Activated CD8-positive, alpha-beta memory T cell treated with anti-CD3 and anti-CD28 coated beads, Interleukin-2, amount 50 U/mL, for 24 hours (primary cell): ENCODE measurements around the gene MAML3.

Experiments used
- DNase-seq: peaks from one replicate; pipeline ENCODE4 v3.0.0-alpha.2; 2020; ENCODE audit errors: extremely low read depth

The MAML3 gene

GRCh38 chr4:140126261-140126660, 27.7 kb downstream of the MAML3 start:
- no peak for DNase-seq

DNA sequence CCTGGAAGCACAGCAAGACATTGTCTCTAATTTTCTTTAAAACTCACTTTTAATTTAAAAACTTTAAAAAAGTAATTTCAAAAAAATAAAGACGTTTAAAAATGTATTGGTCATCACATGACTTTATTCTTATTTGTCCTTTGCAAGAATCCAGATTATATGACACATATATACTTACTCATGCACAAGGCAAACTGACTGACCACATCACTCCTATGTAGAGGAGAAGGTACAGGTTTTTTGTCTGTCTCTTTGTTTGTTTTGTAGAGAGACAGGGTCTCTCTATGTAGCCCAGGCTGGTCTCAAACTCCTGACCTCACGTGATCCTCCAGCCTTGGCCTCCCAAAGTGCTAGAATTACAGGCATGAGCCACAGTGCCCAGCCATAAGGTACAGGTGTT, 28.6 kb downstream of the MAML3 start:
- no peak for DNase-seq

- no peak for DNase-seq
These were observed 30.2 kb downstream of the MAML3 start for GRCh38 chr4:140123666-140124377.

GRCh38 chr4:140122891-140123290, 31.1 kb downstream of the MAML3 start:
- DNase-seq: no peak

- DNase-seq: no peak
These were observed 32.3 kb downstream of the MAML3 start for GRCh38 chr4:140121646-140122045.

DNA sequence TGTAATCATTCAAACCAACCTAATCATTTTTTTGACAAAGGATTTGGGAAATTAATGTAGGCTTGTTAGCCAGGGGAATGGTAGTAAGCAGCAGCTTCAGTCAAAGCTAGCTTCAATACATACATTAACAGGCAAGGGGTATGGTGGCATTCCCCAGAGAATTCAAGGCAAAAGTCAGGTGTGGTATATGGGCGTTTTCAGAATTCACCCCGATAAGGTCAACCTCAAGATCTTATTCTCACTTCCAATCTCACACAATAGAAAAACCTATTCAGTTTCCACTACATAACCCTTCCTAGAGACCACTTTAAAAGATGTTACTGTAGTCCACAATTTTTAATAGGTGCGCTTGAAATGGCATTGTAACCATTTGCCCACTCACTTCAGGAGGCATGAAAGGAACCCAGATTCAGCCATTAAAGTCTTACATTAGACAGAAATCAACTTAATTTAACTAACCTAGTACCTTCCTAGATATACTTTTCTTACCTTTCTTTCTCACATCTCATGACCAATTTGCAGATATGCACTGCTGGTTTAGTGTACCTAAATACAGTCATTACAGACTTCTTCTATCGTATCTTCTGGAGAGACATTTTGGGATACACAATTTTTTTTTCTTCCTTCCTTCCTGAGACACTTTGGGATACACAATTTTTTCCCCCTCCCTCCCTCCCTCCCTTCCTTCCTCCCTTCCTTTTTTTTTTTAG, 34.9 kb downstream of the MAML3 start:
- no peak for DNase-seq

DNA sequence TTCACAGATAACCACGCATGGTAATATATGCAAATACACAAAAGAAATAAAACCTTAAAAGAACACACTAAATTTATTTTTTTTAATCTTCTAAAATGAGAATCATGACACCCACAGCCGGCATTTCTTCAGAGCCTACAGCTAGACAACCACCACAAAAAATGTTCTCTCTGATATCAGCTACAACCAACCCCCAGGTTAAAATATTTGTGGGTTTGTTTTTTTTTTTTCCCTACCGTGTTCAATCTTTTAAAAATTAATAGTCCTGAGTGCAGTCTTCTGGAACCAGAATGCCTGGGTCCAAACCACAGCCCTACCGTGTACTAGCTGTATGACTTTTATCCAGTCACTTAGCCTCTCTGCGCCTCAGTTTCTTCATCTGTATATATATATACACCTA, 36.0 kb downstream of the MAML3 start:
- DNase-seq: no peak

DNA sequence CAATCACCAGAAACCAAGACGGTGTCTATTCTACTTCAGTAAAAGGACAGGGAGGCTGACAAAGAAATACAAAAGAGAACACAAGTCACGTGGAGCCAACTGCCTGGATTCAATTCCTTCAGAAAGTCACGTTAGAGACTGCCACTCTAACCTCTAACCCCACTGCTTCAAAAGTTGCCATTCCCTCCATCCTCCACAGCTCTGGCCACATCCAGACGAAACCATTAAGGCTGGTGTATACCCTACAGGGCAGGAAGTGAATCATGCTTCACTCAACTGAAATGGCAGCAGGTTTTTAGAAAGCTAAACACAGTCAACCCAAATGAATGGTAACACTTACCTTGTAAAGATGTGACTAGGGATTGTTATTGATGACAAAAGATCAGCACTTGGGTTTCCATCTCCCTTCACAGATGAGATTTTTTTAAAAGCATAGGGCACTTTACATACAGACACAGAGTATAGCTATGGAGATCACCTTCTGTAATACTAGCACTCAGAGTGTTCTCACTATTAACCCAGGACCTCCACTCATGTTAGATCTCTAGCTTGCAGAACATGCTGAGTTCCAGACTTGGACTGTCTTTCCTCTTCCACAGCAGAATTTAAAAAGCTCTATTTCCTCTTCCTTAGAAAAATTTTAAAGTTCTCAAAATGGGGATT, 37.4 kb downstream of the MAML3 start:
- DNase-seq: no peak

DNA sequence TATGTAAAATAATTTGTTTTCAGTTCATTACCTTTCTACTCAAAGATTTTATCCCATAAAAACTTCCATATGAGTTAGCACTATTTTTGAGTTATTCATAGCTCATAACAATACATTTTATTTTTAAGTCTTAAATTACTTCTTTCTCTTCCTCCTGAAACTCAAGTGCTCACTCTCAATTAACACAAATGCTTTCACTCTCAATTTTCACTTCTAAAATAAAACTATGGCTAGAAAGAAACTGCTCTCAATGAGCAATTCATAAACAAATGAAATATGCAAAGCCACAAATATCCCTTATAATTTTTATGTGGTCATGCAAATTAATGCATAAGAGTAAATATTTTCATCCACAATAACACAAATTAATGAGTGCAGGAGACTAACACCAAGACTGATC, 38.8 kb downstream of the MAML3 start:
- DNase-seq: no peak

GRCh38 chr4:140113653-140114052, 40.3 kb downstream of the MAML3 start:
- no peak for DNase-seq

DNA sequence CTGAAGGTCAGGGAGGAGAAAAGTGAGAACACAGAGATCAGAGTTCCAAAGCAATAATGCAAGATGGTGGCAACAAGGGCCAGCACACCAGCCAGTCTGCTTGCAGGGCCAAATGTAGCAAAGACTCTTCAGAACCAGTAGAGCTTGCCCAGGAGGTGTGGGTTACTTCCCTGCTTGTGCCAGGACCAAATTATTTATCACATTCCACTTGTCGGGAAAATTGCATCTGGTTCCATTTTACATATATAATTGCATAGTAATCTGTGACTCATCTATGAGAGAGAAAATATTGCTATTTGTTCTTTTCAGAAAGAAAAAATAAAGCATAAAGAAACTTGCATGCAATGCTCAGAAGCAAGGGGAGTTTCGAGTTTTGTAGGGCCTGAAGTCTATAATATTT, 41.4 kb downstream of the MAML3 start:
- DNase-seq: no peak

GRCh38 chr4:140111256-140111655, 42.7 kb downstream of the MAML3 start:
- no peak for DNase-seq

- DNase-seq: no peak
These were observed 43.3 kb downstream of the MAML3 start for GRCh38 chr4:140110542-140111215.

DNA sequence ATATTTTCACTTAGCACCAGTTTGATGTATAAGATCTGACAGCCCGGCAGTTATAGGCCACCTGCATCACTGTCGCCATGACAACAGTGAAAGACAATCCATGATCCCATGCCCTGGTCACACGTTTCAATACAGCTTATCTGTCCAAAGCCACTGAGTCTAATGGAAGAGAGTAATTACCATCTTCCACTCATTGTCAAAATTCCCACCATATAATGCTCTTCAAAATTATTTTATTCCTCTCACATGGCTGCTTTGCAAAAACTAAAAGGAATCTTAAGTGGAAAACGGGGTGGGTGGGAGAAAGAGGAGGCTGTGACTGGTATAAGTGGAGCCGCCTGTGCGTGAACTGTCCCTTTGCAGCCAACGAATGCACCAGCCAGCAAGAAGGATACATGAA, 44.2 kb downstream of the MAML3 start:
- DNase-seq: no peak

DNA sequence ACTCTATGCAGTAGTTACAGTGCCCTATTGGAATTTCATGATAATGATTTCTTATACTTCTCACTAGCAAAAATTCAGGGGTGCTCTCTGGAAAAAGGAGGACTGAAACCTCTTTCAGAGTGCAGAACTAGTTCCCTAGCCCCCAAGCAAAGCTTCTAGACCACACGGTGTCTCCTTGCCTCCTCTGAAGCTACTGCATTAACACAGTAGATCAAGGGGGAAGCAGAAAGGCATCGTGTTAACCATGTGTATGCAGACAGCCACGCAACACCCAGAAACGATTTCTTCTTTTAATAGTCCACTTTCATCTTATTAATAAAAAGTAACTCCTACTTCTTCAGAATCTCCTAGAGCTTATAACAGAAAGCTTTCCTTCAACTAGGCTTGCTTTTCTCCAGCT, 44.7 kb downstream of the MAML3 start:
- DNase-seq: no peak

GRCh38 chr4:140108713-140109230, 45.2 kb downstream of the MAML3 start:
- no peak for DNase-seq

- no peak for DNase-seq
These were observed 45.7 kb downstream of the MAML3 start for GRCh38 chr4:140108243-140108642.

DNA sequence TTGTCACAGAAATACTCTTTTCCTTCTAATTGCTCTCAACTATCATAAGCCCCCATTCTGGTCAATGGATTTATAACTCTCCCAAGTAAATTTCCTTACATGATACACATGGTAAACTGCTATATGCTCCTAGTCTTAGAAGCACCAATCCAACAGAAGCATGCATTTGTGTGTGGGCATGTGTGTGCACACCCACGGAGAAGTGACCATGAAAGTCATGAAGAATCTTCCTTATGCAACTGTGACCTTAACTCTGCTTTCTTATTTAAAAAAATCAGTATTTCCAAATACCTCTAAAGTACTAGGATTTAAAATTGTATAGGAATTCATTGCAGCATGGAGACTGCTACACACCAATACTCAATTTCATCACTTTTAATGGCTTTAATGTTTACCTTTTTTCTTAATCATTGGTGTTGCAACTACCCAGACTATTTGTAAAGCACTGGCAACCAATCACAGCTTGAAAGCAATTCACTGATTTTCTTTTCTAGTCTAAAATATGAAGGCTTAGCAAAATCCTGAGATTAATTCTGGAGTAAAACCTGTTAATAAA, 47.6 kb downstream of the MAML3 start:
- no peak for DNase-seq

DNA sequence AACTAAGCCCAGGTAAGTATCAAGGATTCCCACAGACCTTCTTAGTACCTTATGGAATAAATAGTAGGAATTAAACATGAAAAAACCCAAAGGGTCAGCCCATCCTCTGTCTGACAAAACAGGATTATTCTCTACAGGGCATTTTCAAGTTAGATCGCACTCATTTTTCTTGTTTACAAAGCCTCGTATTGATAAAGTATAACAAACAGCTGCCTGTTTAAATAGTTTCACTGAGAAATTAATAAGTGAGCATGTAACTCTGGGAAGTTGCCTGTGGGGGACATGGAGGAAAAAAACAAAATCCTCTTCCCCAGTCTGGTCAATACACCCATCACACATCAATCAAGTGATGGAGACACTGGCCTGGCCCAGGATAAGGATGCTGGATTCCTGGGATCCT, 48.5 kb downstream of the MAML3 start:
- no peak for DNase-seq

DNA sequence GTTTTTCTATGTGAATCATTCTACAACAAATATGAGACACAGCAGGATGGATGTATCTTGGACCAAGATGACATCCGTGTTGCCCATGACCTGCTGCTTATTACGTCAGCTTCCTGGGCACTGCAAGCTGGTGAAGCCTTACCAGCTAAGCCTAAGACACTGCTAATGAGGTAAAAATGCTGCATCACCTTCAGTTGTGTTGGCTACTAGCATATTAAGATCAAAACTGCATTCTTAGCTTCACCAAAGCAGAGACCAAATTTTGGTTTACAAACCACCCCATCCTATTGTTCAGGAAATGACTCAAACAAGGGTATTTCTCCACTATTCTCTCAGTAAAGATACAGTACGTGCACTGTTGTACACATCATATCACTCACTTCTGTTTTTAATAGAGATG, 50.3 kb downstream of the MAML3 start:
- DNase-seq: no peak

DNA sequence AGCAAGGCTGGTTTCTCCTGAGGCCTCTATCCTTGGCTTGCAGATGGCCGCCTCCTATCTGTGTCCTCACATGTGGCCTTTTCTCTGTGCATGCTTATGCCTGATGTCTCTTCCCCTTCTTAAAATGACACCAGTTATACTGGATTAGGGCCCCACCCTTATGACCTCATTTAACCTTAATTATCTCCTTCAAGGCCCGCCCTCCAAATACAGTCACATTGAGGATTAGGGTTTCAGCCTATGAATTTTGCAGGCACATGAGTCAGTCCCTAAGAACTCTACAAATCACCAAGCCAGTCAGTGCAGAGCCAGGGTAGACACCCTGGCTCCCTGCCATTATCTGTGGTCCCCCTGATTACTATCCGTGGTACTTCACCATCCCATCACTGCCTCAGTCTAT, 51.6 kb downstream of the MAML3 start:
- DNase-seq: no peak

GRCh38 chr4:140100771-140101170, 53.2 kb downstream of the MAML3 start:
- no peak for DNase-seq
